ENCODE data around the gene WNK2.

- no peak for TF ChIP-seq POLR2A (IDR thresholded peaks at IDR 0.05; ENCODE audit: low read length)
- TF ChIP-seq GATA1 (IDR thresholded peaks at IDR 0.05; ENCODE audit: low read depth, low read length), result no peak
These were observed 62.2 kb downstream of the WNK2 start for GRCh38 chr9:93246111-93246510.
